ENCODE results near the gene TBC1D19.
"Not testable (repeated sequence)": the region's sequence is repeated elsewhere in the genome, so short reads cannot be mapped to it uniquely, and the experiment has no call there.

Gene TBC1D19

GRCh38 chr4:26685250-26685649 lies 101.4 kb downstream of the TBC1D19 start:
- DNase-seq (ENCODE audit: low read depth), result no peak
- TF ChIP-seq, protein P1, sequence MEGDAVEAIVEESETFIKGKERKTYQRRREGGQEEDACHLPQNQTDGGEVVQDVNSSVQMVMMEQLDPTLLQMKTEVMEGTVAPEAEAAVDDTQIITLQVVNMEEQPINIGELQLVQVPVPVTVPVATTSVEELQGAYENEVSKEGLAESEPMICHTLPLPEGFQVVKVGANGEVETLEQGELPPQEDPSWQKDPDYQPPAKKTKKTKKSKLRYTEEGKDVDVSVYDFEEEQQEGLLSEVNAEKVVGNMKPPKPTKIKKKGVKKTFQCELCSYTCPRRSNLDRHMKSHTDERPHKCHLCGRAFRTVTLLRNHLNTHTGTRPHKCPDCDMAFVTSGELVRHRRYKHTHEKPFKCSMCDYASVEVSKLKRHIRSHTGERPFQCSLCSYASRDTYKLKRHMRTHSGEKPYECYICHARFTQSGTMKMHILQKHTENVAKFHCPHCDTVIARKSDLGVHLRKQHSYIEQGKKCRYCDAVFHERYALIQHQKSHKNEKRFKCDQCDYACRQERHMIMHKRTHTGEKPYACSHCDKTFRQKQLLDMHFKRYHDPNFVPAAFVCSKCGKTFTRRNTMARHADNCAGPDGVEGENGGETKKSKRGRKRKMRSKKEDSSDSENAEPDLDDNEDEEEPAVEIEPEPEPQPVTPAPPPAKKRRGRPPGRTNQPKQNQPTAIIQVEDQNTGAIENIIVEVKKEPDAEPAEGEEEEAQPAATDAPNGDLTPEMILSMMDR (IDR thresholded peaks at IDR 0.05; ENCODE audit: low read depth, low read length, missing control alignments), result no peak

GRCh38 chr4:26687728-26688127 lies 103.8 kb downstream of the TBC1D19 start:
- no peak for DNase-seq (ENCODE audit: low read depth)
- TF ChIP-seq, protein P1 (IDR thresholded peaks at IDR 0.05; ENCODE audit: low read depth, low read length, missing control alignments), result no peak
- no peak overlapping the region for H3K4me3 ChIP-seq (ENCODE audit: low read depth, low read length)

More at GRCh38 chr4:26685250-26685649, 101.4 kb downstream of the TBC1D19 start:
- no peak overlapping the region for H3K4me3 ChIP-seq (ENCODE audit: low read depth, low read length)

GRCh38 chr4:26690506-26690905 lies 106.6 kb downstream of the TBC1D19 start:
- TF ChIP-seq, protein P1 (IDR thresholded peaks at IDR 0.05; ENCODE audit: low read depth, low read length, missing control alignments), result no peak
- no peak overlapping the region for H3K4me3 ChIP-seq (ENCODE audit: low read depth, low read length)
- DNase-seq (ENCODE audit: low read depth), result no peak

GRCh38 chr4:26692014-26692726 lies 108.3 kb downstream of the TBC1D19 start:
- DNase-seq (ENCODE audit: low read depth), result no peak
- TF ChIP-seq, protein P1 (IDR thresholded peaks at IDR 0.05; ENCODE audit: low read depth, low read length, missing control alignments), result no peak
- no peak overlapping the region for H3K4me3 ChIP-seq (ENCODE audit: low read depth, low read length)

DNA sequence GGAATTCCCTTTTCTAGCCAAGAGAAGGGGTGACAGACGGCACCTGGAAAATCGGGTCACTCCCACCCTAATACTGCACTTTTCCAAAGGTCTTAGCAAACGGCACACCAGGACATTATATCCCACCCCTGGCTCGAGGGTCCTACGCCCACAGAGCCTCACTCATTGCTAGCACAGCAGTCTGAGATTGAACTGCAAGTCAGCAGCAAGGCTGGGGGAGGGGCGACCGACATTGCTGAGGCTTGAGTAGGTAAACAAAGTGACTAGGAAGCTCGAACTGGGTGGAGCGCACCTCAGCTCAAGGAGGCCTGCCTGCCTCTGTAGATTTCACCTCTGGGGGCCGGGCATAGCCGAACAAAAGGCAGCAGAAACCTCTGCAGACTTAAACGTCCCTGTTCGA lies 110.2 kb downstream of the TBC1D19 start:
- H3K4me3 ChIP-seq (ENCODE audit: low read depth, low read length); DNase-seq (ENCODE audit: low read depth): not testable (repeated sequence)

GRCh38 chr4:26700110-26700509 lies 116.2 kb downstream of the TBC1D19 start:
- TF ChIP-seq, protein P1 (IDR thresholded peaks at IDR 0.05; ENCODE audit: low read depth, low read length, missing control alignments), result no peak
- H3K4me3 ChIP-seq (ENCODE audit: low read depth, low read length), result no peak overlapping the region
- DNase-seq (ENCODE audit: low read depth), result no peak

DNA sequence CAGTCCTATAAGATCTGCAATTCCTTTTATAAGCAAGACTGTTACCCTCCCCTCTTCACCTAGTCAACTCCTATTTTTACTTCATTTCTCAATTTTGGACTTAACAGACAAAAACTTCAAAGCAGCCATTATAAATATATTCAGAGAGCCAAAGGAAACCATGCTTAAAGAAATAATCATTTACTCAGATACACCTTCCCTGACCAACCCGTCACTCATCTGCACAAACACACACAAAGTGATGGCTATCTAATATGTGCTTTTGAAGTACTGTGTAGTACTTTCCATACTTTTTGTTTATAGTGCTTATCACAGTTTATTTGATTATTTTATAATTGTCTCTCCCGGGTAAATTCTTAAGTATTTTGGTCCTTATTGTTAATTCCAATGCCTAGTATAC lies 117.2 kb downstream of the TBC1D19 start:
- DNase-seq (ENCODE audit: low read depth), result no peak
- TF ChIP-seq, protein P1 (IDR thresholded peaks at IDR 0.05; ENCODE audit: low read depth, low read length, missing control alignments), result no peak
- no peak overlapping the region for H3K4me3 ChIP-seq (ENCODE audit: low read depth, low read length)
